OCI-LY1 (cell line): ENCODE results near the gene CIAO2A.

Experiments used
- H2AFZ ChIP-seq: fragments of 200-600 bp; sonication (generic), shearing (Covaris generic); 2 replicates; pipeline ENCODE4 v1.6.0; 2014; ENCODE audit warnings: antibody characterized with exemption, mild to moderate bottlenecking, low read length
- H3F3A ChIP-seq: fragments of 200-600 bp; sonication (generic), shearing (Covaris generic); 2 replicates; pipeline ENCODE4 v1.6.0; 2014; ENCODE audit warnings: mild to moderate bottlenecking, antibody characterized with exemption, low read length, moderate library complexity; ENCODE audit not compliant: insufficient read depth
- H3K27ac ChIP-seq: fragments of 200-600 bp; sonication (generic); 2 replicates; pipeline ENCODE4 v1.5.1; 2014; ENCODE audit warnings: low read length, mixed run types, mild to moderate bottlenecking, low read depth; ENCODE audit not compliant: poor library complexity, severe bottlenecking
- H3K27me3 ChIP-seq: fragments of 200-600 bp; sonication (generic); 2 replicates; pipeline ENCODE4 v1.6.0; 2014; ENCODE audit warnings: antibody characterized with exemption, mild to moderate bottlenecking, low read length, moderate library complexity; ENCODE audit not compliant: insufficient read depth
- H3K36me3 ChIP-seq: fragments of 200-600 bp; sonication (generic); 2 replicates; pipeline ENCODE4 v1.6.1; 2014; ENCODE audit warnings: mild to moderate bottlenecking, antibody characterized with exemption, low read length, moderate library complexity, mixed read lengths; ENCODE audit not compliant: insufficient read depth
- H3K4me1 ChIP-seq: fragments of 200-600 bp; sonication (generic); 2 replicates; pipeline ENCODE4 v1.5.1; 2014; ENCODE audit warnings: mild to moderate bottlenecking, low read length, moderate library complexity; ENCODE audit not compliant: insufficient read depth, severe bottlenecking
- H3K4me2 ChIP-seq: fragments of 200-600 bp; sonication (generic), shearing (Covaris generic); 2 replicates; pipeline ENCODE4 v1.6.1; 2014; ENCODE audit warnings: low read length
- H3K4me3 ChIP-seq: fragments of 200-600 bp; sonication (generic); 2 replicates; pipeline ENCODE4 v1.5.1; 2014; ENCODE audit warnings: low read length, low read depth, mild to moderate bottlenecking, mixed read lengths; ENCODE audit not compliant: poor library complexity, severe bottlenecking
- H3K79me2 ChIP-seq: fragments of 200-600 bp; shearing (Covaris generic); 2 replicates; pipeline ENCODE4 v1.6.1; 2016; ENCODE audit warnings: mixed run types, low read length, mixed read lengths; ENCODE audit not compliant: insufficient read depth
- H3K9ac ChIP-seq: fragments of 200-600 bp; sonication (generic), shearing (Covaris generic); 2 replicates; pipeline ENCODE4 v1.6.1; 2014; ENCODE audit warnings: mild to moderate bottlenecking, low read length, mixed read lengths
- H3K9me2 ChIP-seq: fragments of 200-600 bp; sonication (generic), shearing (Covaris generic); 2 replicates; pipeline ENCODE4 v1.6.1; 2014; ENCODE audit warnings: low read depth, mild to moderate bottlenecking, low read length, mixed read lengths
- H3K9me3 ChIP-seq: fragments of 200-600 bp; shearing (Covaris generic); 2 replicates; pipeline ENCODE4 v1.6.1; 2014; ENCODE audit warnings: low read length, mixed read lengths
- H4K20me1 ChIP-seq: fragments of 200-600 bp; sonication (generic), shearing (Covaris generic); 2 replicates; pipeline ENCODE4 v1.6.0; 2016; ENCODE audit warnings: mild to moderate bottlenecking, low read length; ENCODE audit not compliant: insufficient read depth
- CTCF ChIP-seq: fragments of 200-600 bp; sonication (generic), shearing (Covaris generic); IDR thresholded peaks from 2 replicates; pipeline ENCODE4 v1.5.1; 2017; ENCODE audit warnings: mild to moderate bottlenecking, antibody characterized with exemption, low read length, moderate library complexity, mixed read lengths
- EZH2 ChIP-seq: fragments of 200-600 bp; sonication (generic), shearing (Covaris generic); IDR thresholded peaks from 2 replicates; pipeline ENCODE4 v1.8.0; 2017; ENCODE audit warnings: borderline replicate concordance, mixed run types, mild to moderate bottlenecking, antibody characterized with exemption, low read length, moderate library complexity, mixed read lengths

The CIAO2A gene

GRCh38 chr15:64093627-64094417, at the start of gene CIAO2A:
TSS of gene CIAO2A (minus strand) at chr15:64093838. CDS start at chr15:64093768, 70 bp downstream.
- peak within 1 kb of the TSS; percentile 98 for H3K9ac ChIP-seq
- H3K9me2 ChIP-seq, result no peaks in the 10 kb centered on the region
- peaks cover 6% of the 10 kb centered on the region; the same call in 1 of the 2 replicates for H3K36me3 ChIP-seq
- peak within 1 kb of the TSS; percentile 97 for H3K4me3 ChIP-seq
- no peaks in the 10 kb centered on the region for H4K20me1 ChIP-seq
- peak within 1 kb of the TSS; percentile 50; the same call in 1 of the 2 replicates for H2AFZ ChIP-seq
- no peaks in the 10 kb centered on the region for H3K27me3 ChIP-seq
- H3K27ac ChIP-seq, result peak within 1 kb of the TSS; percentile 87
- H3K79me2 ChIP-seq, result peaks cover 42% of the 10 kb centered on the region
- TF ChIP-seq EZH2, result no peak
- TF ChIP-seq CTCF, result no peak
- H3K4me1 ChIP-seq, result peaks cover 82% of the 10 kb centered on the region
- H3K9me3 ChIP-seq, result no peaks in the 10 kb centered on the region
- 0 out of 2 replicates have a peak, but pooled peaks cover 5% of the 10 kb centered on the region for H3F3A ChIP-seq
- H3K4me2 ChIP-seq, result peak within 1 kb of the TSS; percentile 92

- Histone ChIP-seq H3K4me2 (no peak overlapping the region), H3K36me3 (peaks cover 21% of the 10 kb centered on the region), H4K20me1 (no peaks in the 10 kb centered on the region), H3K4me3 (no peak overlapping the region), H3K9me2 (no peaks in the 10 kb centered on the region), H3K27ac (no peak overlapping the region), H3F3A (no peaks in the 10 kb centered on the region), H3K4me1 (peaks cover 10% of the 10 kb centered on the region), H3K9ac (no peak overlapping the region), H3K79me2 (no peaks in the 10 kb centered on the region), H2AFZ (no peak overlapping the region), H3K27me3 (no peaks in the 10 kb centered on the region), H3K9me3 (no peaks in the 10 kb centered on the region)
- TF ChIP-seq CTCF (no peak), EZH2 (no peak)
These were observed 49.6 kb upstream of the CIAO2A start for GRCh38 chr15:64143276-64143675.

- Histone ChIP-seq H3K36me3 (peaks cover 34% of the 10 kb centered on the region), H3K4me2 (no peak overlapping the region), H3K27me3 (no peaks in the 10 kb centered on the region), H3F3A (no peaks in the 10 kb centered on the region), H3K9me3 (no peaks in the 10 kb centered on the region), H3K79me2 (no peaks in the 10 kb centered on the region), H3K4me1 (peaks cover 10% of the 10 kb centered on the region), H3K9ac (no peak overlapping the region), H4K20me1 (no peaks in the 10 kb centered on the region), H3K4me3 (no peak overlapping the region), H3K9me2 (no peaks in the 10 kb centered on the region), H3K27ac (no peak overlapping the region), H2AFZ (no peak overlapping the region)
- TF ChIP-seq EZH2 (no peak), CTCF (no peak)
These were observed 48.3 kb upstream of the CIAO2A start for GRCh38 chr15:64141798-64142512.
